HCEC 1CT (cell line): ENCODE data around the gene KSR2.

Experiments
- DNase-seq: peaks from one replicate; pipeline ENCODE4 v3.0.0-alpha.2; 2017

Gene KSR2

DNA sequence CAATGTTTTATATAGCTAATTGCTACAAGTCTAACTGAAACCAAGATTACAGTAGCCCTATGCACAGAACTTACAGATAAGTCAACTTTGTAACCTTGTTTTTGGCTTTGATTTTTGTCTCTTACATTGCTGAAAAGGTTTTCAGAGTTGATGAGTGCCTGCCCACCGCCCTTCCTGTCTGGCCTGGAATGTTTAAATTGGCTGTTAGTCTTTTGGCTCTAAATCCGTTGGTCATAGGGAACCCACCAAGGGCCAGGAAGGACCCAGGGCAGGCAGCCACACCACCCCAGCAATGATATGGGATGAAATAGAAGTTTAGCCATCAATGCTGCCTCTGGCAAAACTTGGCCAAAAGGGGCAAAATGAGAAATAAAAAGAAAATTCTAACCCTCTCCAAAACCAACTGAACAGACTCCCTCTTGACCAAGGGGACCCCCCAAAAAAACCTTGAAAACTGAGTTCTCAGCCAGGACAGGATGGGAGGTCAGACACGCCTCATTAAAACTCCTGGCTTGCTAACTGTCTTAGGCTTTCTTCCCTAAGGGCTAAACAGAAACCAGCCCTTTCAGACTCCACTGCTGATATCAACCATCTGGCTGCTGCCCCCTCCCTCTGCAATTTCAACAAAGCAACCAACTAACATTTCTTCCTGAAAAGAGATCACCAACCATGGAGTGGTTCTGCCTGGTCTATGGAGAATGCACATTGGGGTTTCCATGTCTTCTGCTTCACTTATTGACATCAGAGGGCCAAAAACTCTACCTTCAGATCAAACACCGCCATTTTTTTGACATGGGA lies 365.3 kb downstream of the KSR2 start:
- no peak for DNase-seq

DNA sequence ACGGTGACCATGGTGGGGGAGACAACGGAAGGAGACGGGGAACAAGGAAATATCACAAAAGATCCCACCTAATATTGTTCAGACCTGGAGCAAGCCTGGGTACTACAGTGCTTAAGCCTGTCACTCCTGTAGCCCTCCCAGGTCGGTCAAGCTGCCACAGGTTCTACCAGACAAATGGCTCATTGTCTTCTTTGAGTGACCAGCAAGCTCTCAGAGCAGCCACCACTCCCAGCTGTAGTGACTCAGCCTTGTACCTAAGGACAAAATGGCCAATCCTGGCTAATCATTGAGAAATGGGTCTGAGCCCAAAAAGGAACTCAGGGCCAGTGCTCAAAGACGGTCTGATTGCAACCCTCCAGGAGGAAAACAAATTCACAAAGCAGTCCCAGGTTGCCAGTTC lies 368.9 kb downstream of the KSR2 start:
- DNase-seq = no peak

DNA sequence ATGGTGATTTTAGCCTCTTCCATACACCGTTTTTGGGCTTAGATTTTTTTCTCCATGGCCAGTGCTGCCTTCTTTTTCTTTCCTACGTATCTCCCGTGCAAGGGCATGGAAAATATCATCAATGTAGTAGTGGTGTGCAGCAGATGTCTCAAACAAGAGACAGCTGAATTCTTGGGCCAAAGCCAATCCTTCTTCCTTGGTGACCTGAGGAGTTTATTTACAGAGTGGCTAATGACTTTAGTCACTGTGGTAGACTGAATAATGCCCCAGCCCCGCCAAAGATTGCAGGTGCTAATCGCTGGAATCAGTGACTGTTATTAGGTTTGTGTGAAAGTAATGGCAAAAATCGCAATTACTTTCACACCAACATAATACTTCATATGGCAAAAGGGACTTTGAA lies 371.8 kb downstream of the KSR2 start:
- DNase-seq = no peak

DNA sequence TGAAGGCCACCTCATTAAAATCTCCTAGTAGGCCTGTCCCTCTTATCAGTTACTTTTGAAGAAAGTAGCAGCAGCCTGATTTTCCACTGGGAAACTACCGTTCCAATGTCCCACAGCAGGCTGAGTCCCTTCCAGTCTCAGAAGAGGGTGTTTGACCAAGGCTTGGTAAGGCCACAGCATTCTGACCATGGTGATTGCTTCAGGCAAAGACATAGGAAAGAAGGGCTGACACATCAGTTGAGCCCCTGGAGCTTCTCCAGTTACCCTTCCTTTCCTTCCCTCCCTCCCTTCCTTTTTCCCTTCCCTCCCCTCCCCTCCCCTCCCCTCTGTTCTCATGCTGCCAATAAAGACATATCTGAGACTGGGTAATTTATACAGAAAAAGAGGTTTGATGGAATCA lies 373.0 kb downstream of the KSR2 start:
- no peak for DNase-seq

DNA sequence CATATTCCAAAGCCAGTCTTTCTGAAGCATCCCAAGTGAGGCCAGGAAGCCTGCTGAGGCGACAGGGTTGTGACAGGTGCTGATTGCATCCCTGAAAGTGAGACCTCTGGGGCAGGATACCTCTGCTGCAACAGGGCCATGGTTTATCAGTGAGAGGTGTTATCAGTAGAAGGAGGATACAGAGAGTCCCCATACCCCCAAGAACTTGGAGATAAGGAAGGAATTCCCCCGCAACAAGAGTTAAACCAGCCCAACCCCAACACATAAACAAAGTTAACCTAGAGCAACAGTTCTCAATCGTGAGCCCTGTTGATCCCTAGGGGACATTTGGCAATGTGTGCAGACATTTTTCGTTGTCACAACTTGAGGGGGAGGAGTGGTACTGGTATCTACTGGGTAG lies 374.3 kb downstream of the KSR2 start:
- DNase-seq = no peak

DNA sequence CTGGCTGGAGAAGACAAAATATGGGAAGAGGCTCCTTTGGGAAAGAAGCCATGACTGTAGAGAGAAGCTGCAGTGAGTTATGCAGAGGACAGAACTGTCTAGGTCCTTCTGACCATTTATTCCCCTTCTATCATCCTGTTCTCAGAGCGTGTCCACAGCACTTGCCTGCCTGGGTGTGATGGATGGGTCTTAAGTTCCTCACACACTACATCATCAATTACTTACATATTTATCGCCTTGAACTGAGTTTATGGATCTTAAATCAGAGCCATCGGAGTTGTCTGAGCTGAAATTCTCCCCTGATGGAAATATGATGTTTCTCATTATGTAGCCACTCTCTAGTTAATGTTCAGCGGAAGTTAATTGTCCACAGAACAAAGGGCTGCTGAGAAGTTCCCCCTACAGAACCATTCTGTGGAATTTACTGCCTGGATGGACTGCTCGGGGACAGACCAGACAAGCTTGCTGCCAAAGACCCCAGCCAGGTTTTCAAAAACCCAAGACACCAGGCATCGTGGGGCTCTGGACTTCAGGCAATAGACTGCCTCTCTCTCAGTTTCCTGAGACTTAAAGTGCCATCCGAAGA lies 374.9 kb downstream of the KSR2 start:
- DNase-seq = no peak

DNA sequence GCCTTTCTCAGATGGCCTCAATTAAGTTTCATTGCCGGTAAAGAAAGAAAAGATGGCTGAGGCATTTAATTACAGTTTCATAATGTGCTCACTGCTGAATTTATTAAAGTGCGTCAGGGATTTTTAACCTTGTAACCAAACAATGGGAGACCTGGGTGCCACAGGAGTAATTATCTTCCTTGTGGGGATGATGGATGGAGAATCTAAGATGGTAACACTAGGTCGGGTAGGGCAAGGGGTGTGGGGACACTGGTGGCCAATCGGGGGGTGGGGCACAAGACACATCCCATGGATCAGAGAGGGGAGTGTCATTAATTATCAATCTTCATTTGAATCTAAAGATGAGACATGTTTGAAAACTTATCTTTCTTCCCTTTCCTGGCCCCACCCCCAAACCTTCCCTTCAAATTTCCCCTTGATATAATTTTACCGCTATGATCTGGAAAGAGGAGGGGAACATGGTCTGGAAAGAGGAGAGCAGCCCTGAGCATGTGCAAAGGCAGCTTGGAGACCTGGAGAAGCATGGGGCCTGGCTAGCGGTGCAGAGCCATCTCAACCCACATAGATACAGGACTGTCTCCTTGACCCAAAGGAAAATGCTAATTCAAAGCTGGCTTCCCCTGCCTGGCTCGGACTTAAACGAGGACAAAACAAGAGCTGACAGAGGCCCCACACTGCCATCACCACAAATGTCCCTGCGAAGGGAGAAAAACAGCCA lies 376.0 kb downstream of the KSR2 start:
- no peak for DNase-seq

DNA sequence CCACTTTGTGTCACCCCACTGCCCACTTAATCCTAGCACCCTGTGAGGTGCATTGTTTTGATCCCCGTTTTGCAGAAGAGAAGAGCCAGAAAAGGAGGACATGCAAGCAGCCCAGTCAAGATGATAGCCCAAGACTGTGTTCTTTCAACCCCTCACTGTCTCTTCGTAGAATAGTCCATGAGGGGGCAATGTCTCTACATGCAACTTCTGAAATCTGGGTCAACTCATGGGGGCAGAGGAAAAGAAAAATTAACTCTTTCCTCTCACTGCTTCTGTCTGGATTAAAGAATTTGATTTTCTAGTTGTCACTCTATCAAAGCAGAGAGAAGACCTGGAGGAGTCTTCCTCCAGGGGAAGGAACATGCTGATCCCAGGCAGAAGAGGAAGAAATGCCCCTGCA lies 377.8 kb downstream of the KSR2 start:
- no peak for DNase-seq

DNA sequence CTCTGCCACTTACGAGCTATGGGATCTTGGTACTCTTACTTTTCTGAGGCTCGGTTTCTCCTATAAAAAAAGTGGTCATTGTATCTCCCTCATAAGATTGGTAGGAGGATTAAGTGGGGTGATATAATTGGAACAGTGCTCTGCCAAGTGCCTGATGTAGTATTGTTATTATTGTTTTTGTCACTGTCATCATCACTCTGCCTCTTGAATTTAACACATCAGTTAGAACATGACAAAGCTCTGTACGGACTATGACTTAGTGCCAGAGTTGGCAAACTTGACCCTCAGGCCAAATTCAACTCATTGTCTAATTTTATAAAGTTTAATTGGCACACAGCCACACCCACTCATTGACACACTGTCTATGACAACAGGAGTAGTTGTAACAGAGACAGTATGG lies 378.4 kb downstream of the KSR2 start:
- DNase-seq = no peak

DNA sequence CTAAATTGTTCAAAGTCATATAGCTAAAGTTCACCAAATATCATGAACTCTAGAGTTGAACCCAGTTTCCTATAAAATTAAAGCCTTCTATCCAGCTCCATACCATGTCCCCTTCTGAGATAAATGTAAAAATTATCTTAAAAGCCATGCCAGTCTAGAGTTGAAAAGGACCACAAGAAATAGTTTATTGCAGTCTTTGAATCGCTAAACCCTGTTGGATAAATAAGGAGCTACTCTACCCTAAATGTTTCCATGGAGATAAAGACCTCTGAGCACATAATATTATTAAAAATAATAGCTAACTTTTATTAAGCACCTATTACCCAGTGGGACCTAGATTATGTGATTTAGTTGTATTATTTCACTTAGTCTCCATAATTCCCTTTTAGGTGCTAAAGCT lies 379.8 kb downstream of the KSR2 start:
- no peak for DNase-seq

DNA sequence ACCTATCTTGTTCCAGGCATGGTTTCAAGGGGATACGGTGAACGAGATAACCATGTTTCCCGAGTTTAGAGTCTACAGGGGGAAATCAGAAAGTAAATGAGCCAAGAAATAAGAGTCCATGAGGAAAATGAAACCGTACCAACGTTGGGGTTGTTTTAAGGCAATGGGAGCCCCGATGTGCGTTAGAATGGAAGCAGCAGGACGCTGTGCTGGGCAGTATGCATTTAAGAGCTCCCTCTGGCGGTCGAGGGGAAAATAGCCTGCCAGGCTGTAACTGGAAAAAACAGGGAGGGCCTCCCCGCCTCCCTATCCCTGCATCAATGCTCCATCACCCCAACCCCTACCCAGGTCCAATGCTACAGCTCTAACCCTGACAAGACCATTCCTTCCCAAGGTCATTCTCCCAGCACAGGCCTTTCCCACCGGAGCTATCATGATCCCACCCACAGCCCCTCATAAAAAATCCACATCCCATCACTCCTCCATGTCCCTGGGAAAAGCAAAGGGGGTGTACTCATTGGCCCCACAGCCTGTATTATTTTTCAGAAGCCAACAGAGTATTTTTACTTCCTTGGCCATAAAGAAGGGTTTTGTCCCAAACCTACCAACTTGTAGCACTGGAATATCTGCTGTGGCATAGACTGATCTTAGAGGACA lies 381.0 kb downstream of the KSR2 start:
- no peak for DNase-seq

DNA sequence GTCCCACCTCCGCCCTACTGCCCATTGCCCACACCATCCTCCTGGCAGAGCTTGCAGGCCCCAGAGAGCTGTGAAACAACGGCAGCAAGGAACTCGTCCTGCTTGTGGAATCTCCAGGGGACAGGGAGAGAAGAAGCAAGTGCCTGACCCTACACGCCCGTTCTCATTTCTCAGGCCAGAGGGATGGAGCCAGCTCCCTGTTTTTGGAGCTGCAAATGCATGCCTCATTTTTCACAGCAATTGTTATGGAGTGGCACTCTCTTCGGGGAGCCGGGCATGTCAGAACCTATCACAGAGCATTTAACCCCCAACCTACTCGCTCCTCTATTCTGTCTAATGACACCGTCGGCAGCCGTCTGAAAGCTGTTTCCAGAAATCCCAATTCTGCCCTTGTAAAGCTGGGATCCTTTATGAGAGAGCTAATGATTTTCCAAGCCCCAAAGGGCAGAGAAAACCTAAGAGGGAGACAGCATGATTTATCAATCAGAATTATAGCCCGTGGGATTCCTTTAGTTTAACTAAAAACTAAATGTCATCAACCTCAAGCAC lies 385.0 kb downstream of the KSR2 start:
- DNase-seq = no peak

DNA sequence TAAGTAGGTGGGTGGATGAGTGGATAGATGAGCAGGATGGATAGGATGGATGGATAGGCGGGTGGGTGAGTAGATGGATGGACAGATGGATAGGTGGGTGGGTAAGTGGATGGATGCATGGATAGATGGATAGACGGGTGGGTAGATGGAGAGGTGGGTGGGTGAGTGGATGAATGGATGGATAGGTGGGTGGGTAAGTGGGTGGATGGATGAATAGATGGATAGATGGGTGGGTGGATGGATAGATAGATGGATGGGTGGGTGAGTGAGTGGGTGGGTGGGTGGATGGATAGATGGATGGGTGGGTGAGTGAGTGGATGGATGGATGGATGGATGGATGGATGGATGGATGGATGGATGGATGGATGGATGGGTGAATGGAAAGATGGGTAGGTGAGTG lies 385.7 kb downstream of the KSR2 start:
- DNase-seq = no peak

DNA sequence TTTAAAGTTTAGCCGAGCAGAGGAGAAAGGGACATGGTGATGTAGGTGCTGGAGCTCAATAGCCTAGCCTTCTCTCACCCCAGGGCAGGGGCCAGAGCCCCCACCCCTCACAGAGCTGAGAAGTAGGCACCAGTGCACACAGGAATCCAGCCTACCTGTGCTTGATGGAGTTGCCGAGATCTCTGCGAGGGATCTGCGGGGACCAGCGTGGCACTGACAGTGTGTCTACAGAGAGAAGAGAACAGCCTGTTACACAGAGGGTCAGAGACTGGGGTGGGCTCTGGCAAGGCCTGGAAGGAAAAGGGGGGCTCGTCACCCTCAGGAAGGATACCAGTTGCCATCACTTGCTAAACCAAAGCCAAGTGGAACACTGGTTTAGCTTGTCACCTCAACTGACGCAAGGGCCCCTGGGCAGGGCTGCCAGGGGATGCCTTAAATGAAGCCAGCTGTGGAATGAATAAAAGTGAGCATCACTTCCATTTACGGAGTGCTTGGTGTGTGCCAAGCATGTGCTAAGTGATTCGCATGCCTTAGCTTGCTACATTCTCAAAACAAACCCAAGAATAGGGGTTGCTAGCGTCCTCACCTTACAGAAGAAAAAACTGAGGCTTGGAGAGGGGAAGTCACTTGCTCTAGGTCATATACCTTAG lies 386.5 kb downstream of the KSR2 start:
- no peak for DNase-seq

DNA sequence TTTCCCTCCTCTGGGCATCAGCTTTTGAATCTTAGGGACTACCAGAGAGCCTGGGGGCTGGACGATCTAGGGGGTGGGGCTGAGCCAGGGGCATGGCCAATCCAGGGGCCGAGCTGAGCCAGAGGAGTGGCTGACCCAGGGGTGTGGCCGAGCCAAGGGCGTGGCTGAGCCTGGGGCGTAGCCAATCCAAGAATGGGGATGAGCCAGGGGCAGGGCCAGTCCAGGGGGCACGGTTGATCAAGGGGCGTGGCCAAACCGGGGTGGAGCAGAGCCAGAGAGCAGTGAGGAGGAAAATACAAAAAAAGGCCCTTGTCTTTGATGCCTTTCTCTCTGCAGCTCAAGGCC lies 388.1 kb downstream of the KSR2 start:
- DNase-seq = no peak

DNA sequence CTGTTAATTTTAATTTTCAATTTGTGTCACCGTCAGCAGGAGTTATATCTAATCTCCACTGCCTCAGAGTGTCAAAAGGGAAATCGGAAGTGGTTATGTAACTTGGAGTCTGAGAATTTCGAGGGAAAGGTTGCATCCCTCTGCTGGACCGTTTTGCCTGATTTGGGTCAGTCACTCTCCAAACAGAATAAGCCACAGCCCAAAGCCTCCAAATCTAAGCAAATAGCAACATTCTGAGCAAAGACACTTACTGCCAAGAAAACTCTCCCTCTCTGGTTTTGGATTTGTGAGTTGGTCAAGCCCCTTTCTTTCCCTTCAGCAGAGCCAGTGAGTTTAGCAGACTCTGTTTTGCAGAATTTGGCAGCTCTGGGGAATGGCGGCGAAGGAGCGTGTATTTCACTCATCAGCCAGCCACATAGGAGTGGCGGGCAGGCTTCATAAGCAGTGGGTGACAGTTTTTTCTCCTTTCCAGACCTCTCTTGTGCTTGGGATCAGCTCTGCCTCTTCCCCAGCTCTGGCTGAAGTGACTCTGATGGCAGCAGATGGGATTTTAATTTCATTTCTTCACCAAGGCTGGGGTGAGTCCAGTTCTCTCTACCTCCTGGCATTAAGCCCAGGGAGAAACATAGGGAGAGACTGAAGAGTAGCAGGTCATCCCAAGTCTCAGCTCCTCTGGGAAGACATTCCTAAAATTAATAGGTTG lies 388.6 kb downstream of the KSR2 start:
- DNase-seq = no peak

DNA sequence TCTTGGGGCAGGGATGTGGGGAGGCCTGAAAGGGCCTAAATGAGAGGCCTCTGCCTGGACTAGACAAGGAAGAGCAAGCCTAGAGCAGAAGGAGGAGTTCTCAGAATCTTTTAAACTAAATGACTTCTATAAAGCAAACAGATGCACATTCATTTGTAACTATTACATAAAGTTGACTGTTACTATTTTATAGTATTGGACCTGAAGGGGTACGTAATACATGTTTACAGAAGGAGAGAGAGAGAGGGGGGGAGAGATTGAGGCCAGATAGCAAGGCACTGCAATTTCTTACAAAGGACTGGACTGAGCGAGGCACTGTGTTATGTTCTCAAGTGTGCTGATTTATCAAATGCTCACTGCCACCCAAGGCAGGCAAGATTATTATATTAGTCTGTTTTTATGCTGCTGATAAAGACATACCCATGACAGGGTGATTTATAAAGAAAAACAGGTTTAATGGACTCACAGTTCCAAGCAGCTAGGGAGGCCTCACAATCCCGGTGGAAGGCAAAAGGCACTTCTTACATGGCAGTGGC lies 391.6 kb downstream of the KSR2 start:
- DNase-seq = no peak

DNA sequence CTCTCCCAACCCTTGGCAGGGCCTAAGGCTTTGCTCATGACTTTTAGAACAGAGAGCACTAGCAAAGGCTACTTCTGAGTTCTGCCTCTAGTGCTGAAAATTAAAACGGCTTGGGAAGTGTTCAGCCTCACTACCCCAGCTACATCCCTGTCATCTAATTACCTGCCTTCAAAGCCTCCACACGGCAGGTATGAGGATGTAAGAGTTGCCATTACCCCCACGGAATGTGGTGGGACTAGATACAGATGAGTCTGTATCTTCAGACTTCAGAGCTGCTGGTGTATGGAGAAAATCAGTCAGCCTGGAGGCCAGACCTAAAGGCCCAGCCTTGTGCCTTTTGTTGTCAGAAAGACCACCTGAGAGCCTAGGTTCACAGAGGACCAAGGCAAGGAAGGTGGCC lies 392.7 kb downstream of the KSR2 start:
- no peak for DNase-seq

DNA sequence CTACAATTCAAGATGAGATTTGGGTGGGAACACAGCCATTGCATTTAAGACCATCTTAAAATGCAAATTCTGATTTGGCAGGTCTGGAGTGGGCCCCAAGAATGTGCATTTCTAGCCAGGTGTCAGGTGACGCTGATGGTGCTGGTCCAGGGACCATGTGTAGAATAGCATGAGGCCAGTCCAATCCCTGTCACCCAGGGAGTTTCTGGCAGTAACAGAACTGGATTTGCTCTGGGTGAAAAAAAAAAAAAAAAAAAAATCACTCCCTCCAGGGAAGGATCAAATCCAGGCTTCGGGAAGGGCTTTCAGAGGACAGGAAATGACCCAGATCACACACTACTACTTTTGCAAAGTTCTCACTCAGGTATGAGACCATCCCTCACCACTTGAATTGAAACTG lies 394.1 kb downstream of the KSR2 start:
- no peak for DNase-seq

DNA sequence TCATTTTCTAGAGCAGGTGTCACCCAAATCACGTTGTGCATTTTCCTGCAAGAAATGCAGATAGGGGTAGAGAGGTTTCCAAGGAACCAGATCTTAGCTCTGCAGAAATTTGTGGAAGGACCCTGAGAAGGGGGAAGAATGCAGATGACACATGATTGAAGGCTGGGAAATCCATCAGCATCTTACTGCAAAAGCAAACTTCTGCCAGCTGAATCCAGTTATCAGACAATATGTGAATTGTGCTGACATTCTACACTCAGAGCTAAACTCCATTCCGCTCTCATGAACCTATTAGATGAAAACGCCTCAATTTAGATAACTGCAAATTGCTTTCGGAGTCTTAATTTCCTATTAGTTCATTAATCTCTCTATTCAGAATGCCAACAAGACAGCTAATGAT lies 396.0 kb downstream of the KSR2 start:
- DNase-seq = no peak

DNA sequence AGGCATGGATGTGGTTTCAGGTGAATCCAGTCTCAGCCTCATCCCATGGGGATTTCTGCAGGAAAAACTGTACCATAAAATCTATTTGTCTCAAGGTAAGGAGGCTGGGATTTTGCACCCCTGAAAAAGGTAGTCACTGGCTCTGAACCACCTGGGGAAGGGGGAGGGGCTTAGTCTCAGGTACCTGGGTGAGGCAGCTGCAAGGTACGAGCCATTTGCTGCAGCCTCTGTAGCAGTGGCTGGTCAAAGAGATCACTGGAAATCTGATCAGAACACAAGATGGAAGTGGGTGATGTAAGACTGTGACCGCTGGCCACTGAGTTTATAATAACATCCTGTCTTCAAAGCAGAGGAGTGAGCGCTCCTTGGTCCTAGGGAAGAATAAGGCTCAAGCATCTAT lies 397.5 kb downstream of the KSR2 start:
- DNase-seq = no peak

DNA sequence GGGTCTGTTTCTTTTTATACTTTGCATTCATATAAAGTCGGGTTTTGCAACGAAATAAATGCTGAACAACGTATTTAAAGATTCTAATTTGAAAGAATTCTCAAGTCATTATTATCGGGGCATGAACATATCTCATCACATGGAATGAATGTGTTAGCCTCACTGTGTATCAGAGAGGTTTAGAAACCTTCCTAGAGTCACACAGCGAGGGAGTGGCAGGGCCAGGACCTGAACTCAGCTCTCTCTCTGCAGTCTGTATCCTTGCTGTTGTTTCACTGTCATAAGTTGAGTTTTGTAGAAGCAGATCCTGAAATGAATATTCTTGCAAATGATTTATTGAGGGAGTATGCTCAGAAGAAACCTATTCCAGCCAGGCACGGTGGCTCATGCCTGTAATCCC lies 398.2 kb downstream of the KSR2 start:
- no peak for DNase-seq
